Mesenchymal stem cell (in vitro differentiated cells and primary cell): ENCODE results near the gene NSG2.

Experiments
- DNase-seq: peaks from one replicate; pipeline ENCODE4 v3.0.0-alpha.2; 2013
- H2AFZ ChIP-seq: one replicate; pipeline ENCODE4 v1.6.1; 2013; ENCODE audit warnings: low read depth, mild to moderate bottlenecking, control low read depth, inconsistent platforms, low read length, moderate library complexity
- H2AK5ac ChIP-seq: 2 replicates; pipeline ENCODE4 v1.6.1; 2013; ENCODE audit warnings: low read length, moderate library complexity, mild to moderate bottlenecking, inconsistent platforms; ENCODE audit not compliant: severe bottlenecking
- H2BK120ac ChIP-seq: one replicate; pipeline ENCODE4 v1.6.1; 2013; ENCODE audit warnings: low read depth, mild to moderate bottlenecking, inconsistent platforms, low read length, moderate library complexity
- H2BK12ac ChIP-seq, 2 experiments: one replicate each; pipeline ENCODE4 v1.6.1; 2013; ENCODE audit warnings: inconsistent platforms in 2 of 2, low read length in 2 of 2, mild to moderate bottlenecking in 2 of 2, moderate library complexity in 2 of 2, control low read depth in 1 of 2
- H2BK15ac ChIP-seq: one replicate; pipeline ENCODE4 v1.6.1; 2013; ENCODE audit warnings: mild to moderate bottlenecking, low read depth, inconsistent platforms; ENCODE audit not compliant: poor library complexity, severe bottlenecking
- H2BK5ac ChIP-seq: 2 replicates; pipeline ENCODE4 v1.6.1; 2013; ENCODE audit warnings: low read depth, mild to moderate bottlenecking, low read length, control low read depth, inconsistent platforms; ENCODE audit not compliant: poor library complexity, severe bottlenecking
- H3K14ac ChIP-seq, 2 experiments: one replicate each; pipeline ENCODE4 v1.6.1; 2013; ENCODE audit warnings: inconsistent platforms in 2 of 2, low read length in 2 of 2, control low read depth in 1 of 2, mild to moderate bottlenecking in 1 of 2, moderate library complexity in 1 of 2
- H3K18ac ChIP-seq, 2 experiments: one replicate each; pipeline ENCODE4 v1.6.1; 2013; ENCODE audit warnings: inconsistent platforms in 2 of 2, low read length in 2 of 2, control low read depth in 1 of 2, low read depth in 1 of 2, mild to moderate bottlenecking in 1 of 2
- H3K23ac ChIP-seq, 2 experiments: one replicate each; pipeline ENCODE4 v1.6.1; 2013; ENCODE audit warnings: inconsistent platforms in 2 of 2, low read length in 2 of 2, mild to moderate bottlenecking in 2 of 2, moderate library complexity in 2 of 2, control low read depth in 1 of 2
- H3K27ac ChIP-seq: 2 replicates; pipeline ENCODE4 v1.5.1; 2013; ENCODE audit warnings: mild to moderate bottlenecking, moderate library complexity, low read length, control low read depth, inconsistent platforms; ENCODE audit not compliant: poor library complexity, severe bottlenecking
- H3K27me3 ChIP-seq, 2 experiments: 2 replicates each; pipeline versions ENCODE4 v1.6.1 to v1.7.0; 2013; ENCODE audit warnings: low read length in 2 of 2, mild to moderate bottlenecking in 2 of 2, moderate library complexity in 2 of 2, control low read depth in 1 of 2, inconsistent platforms in 1 of 2; ENCODE audit not compliant: control insufficient read depth in 1 of 2, insufficient read depth in 1 of 2
- H3K36me3 ChIP-seq, 2 experiments: 2 replicates each; pipeline versions ENCODE4 v1.6.1 to v1.7.0; 2013; ENCODE audit warnings: low read length in 2 of 2, control low read depth in 1 of 2, inconsistent platforms in 1 of 2, low read depth in 1 of 2, mild to moderate bottlenecking in 1 of 2; ENCODE audit not compliant: insufficient read depth in 2 of 2, control insufficient read depth in 1 of 2
- H3K4ac ChIP-seq, 2 experiments: one replicate each; pipeline ENCODE4 v1.6.1; 2013; ENCODE audit warnings: inconsistent platforms in 2 of 2, low read length in 2 of 2, mild to moderate bottlenecking in 2 of 2, moderate library complexity in 2 of 2, control low read depth in 1 of 2, low read depth in 1 of 2
- H3K4me1 ChIP-seq: 2 replicates; pipeline ENCODE4 v1.6.1; 2013; ENCODE audit warnings: low read depth, low read length, control low read depth; ENCODE audit not compliant: control insufficient read depth, insufficient read depth
- H3K4me2 ChIP-seq: 2 replicates; pipeline ENCODE4 v1.6.1; 2013; ENCODE audit warnings: low read length, mild to moderate bottlenecking, inconsistent platforms; ENCODE audit not compliant: poor library complexity, severe bottlenecking
- H3K4me3 ChIP-seq, 2 experiments: 2 replicates each; pipeline versions ENCODE4 v1.5.1 to v1.7.0; 2013; ENCODE audit warnings: low read length in 2 of 2, mild to moderate bottlenecking in 2 of 2, control low read depth in 1 of 2, low read depth in 1 of 2; ENCODE audit not compliant: insufficient read depth in 1 of 2
- H3K79me1 ChIP-seq: replicated peaks from 2 replicates; pipeline ENCODE4 v1.6.1; 2013; ENCODE audit warnings: mild to moderate bottlenecking, control low read depth, low read length, inconsistent platforms; ENCODE audit not compliant: poor library complexity, severe bottlenecking
- H3K9ac ChIP-seq: 2 replicates; pipeline ENCODE4 v1.7.0; 2013; ENCODE audit warnings: mild to moderate bottlenecking, low read length, moderate library complexity
- H3K9me3 ChIP-seq: 2 replicates; pipeline ENCODE4 v1.7.0; 2013; ENCODE audit warnings: mild to moderate bottlenecking, low read length; ENCODE audit not compliant: control insufficient read depth
- H4K8ac ChIP-seq: one replicate; pipeline ENCODE4 v1.6.1; 2013; ENCODE audit warnings: inconsistent platforms, mild to moderate bottlenecking, low read length, moderate library complexity
- H4K91ac ChIP-seq: one replicate; pipeline ENCODE4 v1.6.1; 2013; ENCODE audit warnings: mild to moderate bottlenecking, low read length, inconsistent platforms
- WGBS: methylation state at CpG from one replicate; pipeline ENCODE4 v1.1.7; 2013; ENCODE audit warnings: mixed read lengths; 5-methylcytosine and 5-hydroxymethylcytosine counted together

Gene NSG2

GRCh38 chr5:174151599-174152181, 106.2 kb downstream of the NSG2 start:
- no peak overlapping the region for H3K9ac ChIP-seq
- no peak overlapping the region for H3K18ac ChIP-seq
- H3K36me3 ChIP-seq: no peaks in the 10 kb centered on the region
- 30% methylated on average over 2 of the region's 3 CpGs for WGBS
- H2AK5ac ChIP-seq: no peak overlapping the region
- no peak overlapping the region for H3K4me3 ChIP-seq
- H4K8ac ChIP-seq: no peak overlapping the region
- H3K23ac ChIP-seq: no peak overlapping the region
- no peak overlapping the region for H2BK5ac ChIP-seq
- no peak overlapping the region for H3K4ac ChIP-seq
- no peak overlapping the region for H2BK120ac ChIP-seq
- no peak overlapping the region for H3K14ac ChIP-seq
- H2BK15ac ChIP-seq: no peak overlapping the region
- H3K27ac ChIP-seq: no peak overlapping the region
- H2AFZ ChIP-seq: no peak overlapping the region
- no peak overlapping the region for H3K4me2 ChIP-seq
- H3K9me3 ChIP-seq: peaks cover 30% of the 10 kb centered on the region
- no peak for DNase-seq
- H3K27me3 ChIP-seq: no peaks in the 10 kb centered on the region
- H3K79me1 ChIP-seq: no peaks in the 10 kb centered on the region
- H4K91ac ChIP-seq: no peak overlapping the region
- no peak overlapping the region for H2BK12ac ChIP-seq
- H3K4me1 ChIP-seq: no peaks in the 10 kb centered on the region

GRCh38 chr5:174154559-174154958, 109.1 kb downstream of the NSG2 start:
- no peak overlapping the region for H3K27ac ChIP-seq
- no peak overlapping the region for H3K14ac ChIP-seq
- H2BK120ac ChIP-seq: no peak overlapping the region
- no peak overlapping the region for H4K8ac ChIP-seq
- no CpG with 5 or more reads among the region's 1 CpG for WGBS
- H3K4me1 ChIP-seq: no peaks in the 10 kb centered on the region
- no peak overlapping the region for H2BK15ac ChIP-seq
- H3K4me3 ChIP-seq: no peak overlapping the region
- H4K91ac ChIP-seq: no peak overlapping the region
- no peak overlapping the region for H3K23ac ChIP-seq
- no peaks in the 10 kb centered on the region for H3K79me1 ChIP-seq
- H3K36me3 ChIP-seq: no peaks in the 10 kb centered on the region
- H2AK5ac ChIP-seq: no peak overlapping the region
- no peak overlapping the region for H3K18ac ChIP-seq
- no peaks in the 10 kb centered on the region for H3K27me3 ChIP-seq
- H3K4ac ChIP-seq: no peak overlapping the region
- no peak for DNase-seq
- H3K9ac ChIP-seq: no peak overlapping the region
- no peak overlapping the region for H2BK12ac ChIP-seq
- no peak overlapping the region for H2AFZ ChIP-seq
- peaks cover 41% of the 10 kb centered on the region for H3K9me3 ChIP-seq
- H2BK5ac ChIP-seq: no peak overlapping the region
- no peak overlapping the region for H3K4me2 ChIP-seq

DNA sequence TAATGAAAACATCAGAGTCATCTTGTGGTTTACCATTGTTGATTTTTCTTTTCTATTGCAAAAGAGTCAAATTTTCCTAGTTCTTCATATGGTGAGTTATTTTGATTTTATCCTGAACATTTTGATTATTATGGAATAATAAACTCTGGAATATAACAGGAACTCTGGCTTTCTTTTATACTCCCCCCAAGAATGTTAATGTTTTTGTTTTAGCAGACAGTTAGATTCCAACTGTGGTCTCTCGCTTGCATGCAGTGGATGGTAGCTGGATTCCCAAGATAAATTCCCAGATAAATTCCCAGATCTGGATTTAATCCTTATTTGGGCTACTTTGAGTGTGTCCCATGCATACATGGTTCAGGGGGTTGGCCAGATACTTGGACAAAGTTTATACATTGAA, 109.8 kb downstream of the NSG2 start:
- H3K79me1 ChIP-seq: no peaks in the 10 kb centered on the region
- H3K9me3 ChIP-seq: peaks cover 41% of the 10 kb centered on the region
- H3K14ac ChIP-seq: no peak overlapping the region

GRCh38 chr5:174155706-174156105, 110.2 kb downstream of the NSG2 start:
- Histone ChIP-seq H3K27me3 (no peaks in the 10 kb centered on the region), H3K9me3 (peaks cover 41% of the 10 kb centered on the region), H3K36me3 (no peaks in the 10 kb centered on the region), H3K23ac (no peak overlapping the region), H2BK15ac (no peak overlapping the region), H4K91ac (no peak overlapping the region), H2BK12ac (no peak overlapping the region), H3K4ac (no peak overlapping the region), H3K27ac (no peak overlapping the region), H3K4me3 (no peak overlapping the region), H3K4me1 (no peaks in the 10 kb centered on the region), H2BK120ac (no peak overlapping the region), H3K4me2 (no peak overlapping the region), H2BK5ac (no peak overlapping the region), H3K79me1 (no peaks in the 10 kb centered on the region), H3K18ac (no peak overlapping the region), H4K8ac (no peak overlapping the region), H2AK5ac (no peak overlapping the region), H2AFZ (no peak overlapping the region), H3K14ac (no peak overlapping the region), H3K9ac (no peak overlapping the region)
- no peak for DNase-seq
- 45% methylated on average over 1 of the region's 3 CpGs for WGBS

More for the DNA sequence above, 109.8 kb downstream of the NSG2 start:
- Histone ChIP-seq H2BK120ac (no peak overlapping the region), H3K18ac (no peak overlapping the region), H3K36me3 (no peaks in the 10 kb centered on the region), H4K8ac (no peak overlapping the region), H3K4me1 (no peaks in the 10 kb centered on the region), H3K4me3 (no peak overlapping the region), H3K27ac (no peak overlapping the region), H2AK5ac (no peak overlapping the region), H2AFZ (no peak overlapping the region), H2BK5ac (no peak overlapping the region), H4K91ac (no peak overlapping the region), H3K23ac (no peak overlapping the region), H3K4ac (no peak overlapping the region), H2BK15ac (no peak overlapping the region), H3K9ac (no peak overlapping the region), H2BK12ac (no peak overlapping the region), H3K4me2 (no peak overlapping the region), H3K27me3 (no peaks in the 10 kb centered on the region)
- DNase-seq: no peak
- WGBS: 89% methylated on average over 1 of the region's 1 CpG
